Thyroid gland (tissue), 4 donors: ENCODE measurements around the gene RAD9B.

Experiments used
- POLR2A ChIP-seq, 2 donors: fragments of 450-650 bp; IDR thresholded peaks; one replicate each; pipeline ENCODE4 v1.6.1; 2017; ENCODE audit warnings: antibody characterized with exemption in 2 of 2, mild to moderate bottlenecking in 2 of 2, moderate library complexity in 1 of 2
- TF ChIP-seq, protein P1 (sequence below), 6 experiments: fragments of 200-600 bp in 3 of 6; fragments of 450-650 bp in 3 of 6; sonication (generic) in 3 of 6; IDR thresholded peaks; one replicate each; pipeline ENCODE4 v1.5.1; 2016 to 2019; ENCODE audit warnings: antibody characterized with exemption in 6 of 6, mild to moderate bottlenecking in 2 of 6, inconsistent platforms in 1 of 6, moderate library complexity in 1 of 6

DNA sequence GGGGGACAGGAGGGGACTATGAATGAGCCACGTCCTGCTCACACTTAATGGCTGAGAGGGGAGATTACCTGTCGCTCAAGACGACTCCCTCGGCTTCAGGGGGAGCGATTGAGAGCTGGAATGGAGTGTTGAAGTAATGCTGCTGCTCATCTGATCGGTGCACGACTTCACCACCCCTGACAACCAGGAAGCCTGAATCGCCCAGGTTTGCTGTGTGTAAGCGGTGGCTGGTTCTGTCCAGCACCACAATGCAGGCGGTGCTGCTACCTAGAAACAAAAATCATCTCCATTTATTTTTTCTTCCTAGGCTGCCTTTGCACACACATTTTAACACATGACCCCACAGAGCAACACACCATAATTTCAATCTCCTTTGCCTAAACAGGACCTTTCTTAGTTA is 43.7 kb downstream of the RAD9B start:
- TF ChIP-seq, protein P1, sequence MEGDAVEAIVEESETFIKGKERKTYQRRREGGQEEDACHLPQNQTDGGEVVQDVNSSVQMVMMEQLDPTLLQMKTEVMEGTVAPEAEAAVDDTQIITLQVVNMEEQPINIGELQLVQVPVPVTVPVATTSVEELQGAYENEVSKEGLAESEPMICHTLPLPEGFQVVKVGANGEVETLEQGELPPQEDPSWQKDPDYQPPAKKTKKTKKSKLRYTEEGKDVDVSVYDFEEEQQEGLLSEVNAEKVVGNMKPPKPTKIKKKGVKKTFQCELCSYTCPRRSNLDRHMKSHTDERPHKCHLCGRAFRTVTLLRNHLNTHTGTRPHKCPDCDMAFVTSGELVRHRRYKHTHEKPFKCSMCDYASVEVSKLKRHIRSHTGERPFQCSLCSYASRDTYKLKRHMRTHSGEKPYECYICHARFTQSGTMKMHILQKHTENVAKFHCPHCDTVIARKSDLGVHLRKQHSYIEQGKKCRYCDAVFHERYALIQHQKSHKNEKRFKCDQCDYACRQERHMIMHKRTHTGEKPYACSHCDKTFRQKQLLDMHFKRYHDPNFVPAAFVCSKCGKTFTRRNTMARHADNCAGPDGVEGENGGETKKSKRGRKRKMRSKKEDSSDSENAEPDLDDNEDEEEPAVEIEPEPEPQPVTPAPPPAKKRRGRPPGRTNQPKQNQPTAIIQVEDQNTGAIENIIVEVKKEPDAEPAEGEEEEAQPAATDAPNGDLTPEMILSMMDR (IDR thresholded peaks at IDR 0.05) = no peak
- no peak for TF ChIP-seq POLR2A (IDR thresholded peaks at IDR 0.05)
